ENCODE measurements around the gene PKDREJ. TPM values are rescaled to one million over a fixed set of nuclear protein-coding genes. Genes with fewer than 3 reads are reported as not detected.

Gene PKDREJ
- total RNA-seq, 1 experiment from 2014 or later: not detected

- H3K79me2 ChIP-seq (ENCODE audit: low read depth): no peaks in the 10 kb centered on the region
- POLR2A ChIA-PET (ENCODE audit: unreplicated experiment): no interaction called here
- CTCF ChIA-PET: no interaction called here
- 0 out of 2 replicates have a peak, but pooled peaks cover 6% of the 10 kb centered on the region for H3K36me3 ChIP-seq (ENCODE audit: low read depth)
- no peak for DNase-seq
- H3K4me2 ChIP-seq: no peak overlapping the region
- no peak overlapping the region for H3K27ac ChIP-seq
- peaks cover 7% of the 10 kb centered on the region; the same call in 1 of the 2 replicates for H3F3A ChIP-seq (ENCODE audit: insufficient read depth, low read depth)
- no peaks in the 10 kb centered on the region for H4K20me1 ChIP-seq (ENCODE audit: insufficient read depth)
- no peaks in the 10 kb centered on the region for H3K9me2 ChIP-seq (ENCODE audit: insufficient read depth)
- intact Hi-C loops (cut with micrococcal nuclease; ENCODE audit: unreplicated experiment): no loop called here
- H2AFZ ChIP-seq: no peak overlapping the region
- no peak for TF ChIP-seq EZH2 (IDR thresholded peaks at IDR 0.05; ENCODE audit: low read depth)
- TF ChIP-seq CTCF (conservative IDR thresholded peaks at IDR 0.05): no peak
- H3K4me3 ChIP-seq: no peak overlapping the region
- no peaks in the 10 kb centered on the region for H3K27me3 ChIP-seq (ENCODE audit: insufficient read depth, low read depth)
- no peaks in the 10 kb centered on the region for H3K9me3 ChIP-seq (ENCODE audit: insufficient read depth, low read depth)
- no TSS peak for BruUV-seq (replicated peaks)
- no peaks in the 10 kb centered on the region for H3K4me1 ChIP-seq (replicated peaks; ENCODE audit: insufficient read depth)
These were observed 38.9 kb downstream of the PKDREJ start for GRCh38 chr22:46224044-46224897.

- no peaks in the 10 kb centered on the region for H3K79me2 ChIP-seq (ENCODE audit: low read depth)
- intact Hi-C loops (cut with micrococcal nuclease; ENCODE audit: unreplicated experiment): no loop called here
- H3K9me2 ChIP-seq (ENCODE audit: insufficient read depth): no peaks in the 10 kb centered on the region
- H3K27me3 ChIP-seq (ENCODE audit: insufficient read depth, low read depth): no peaks in the 10 kb centered on the region
- ChIA-PET POLR2A (ENCODE audit: unreplicated experiment) (no interaction called here), CTCF (no interaction called here)
- H3K4me1 ChIP-seq (replicated peaks; ENCODE audit: insufficient read depth): no peaks in the 10 kb centered on the region
- no peak overlapping the region for H3K4me3 ChIP-seq
- no peak for DNase-seq
- no peak overlapping the region for H3K27ac ChIP-seq
- H4K20me1 ChIP-seq (ENCODE audit: insufficient read depth): no peaks in the 10 kb centered on the region
- no peak overlapping the region for H2AFZ ChIP-seq
- BruUV-seq (replicated peaks): no TSS peak
- H3F3A ChIP-seq (ENCODE audit: insufficient read depth, low read depth): peaks cover 7% of the 10 kb centered on the region; the same call in 1 of the 2 replicates
- H3K4me2 ChIP-seq: no peak overlapping the region
- H3K9me3 ChIP-seq (ENCODE audit: insufficient read depth, low read depth): no peaks in the 10 kb centered on the region
- 0 out of 2 replicates have a peak, but pooled peaks cover 6% of the 10 kb centered on the region for H3K36me3 ChIP-seq (ENCODE audit: low read depth)
- TF ChIP-seq EZH2 (IDR thresholded peaks at IDR 0.05; ENCODE audit: low read depth): no peak
- no peak for TF ChIP-seq CTCF (conservative IDR thresholded peaks at IDR 0.05)
These were observed 42.2 kb downstream of the PKDREJ start for GRCh38 chr22:46220921-46221320.

- no peak overlapping the region for H3K4me3 ChIP-seq
- no peak overlapping the region for H2AFZ ChIP-seq
These were observed 43.5 kb downstream of the PKDREJ start for GRCh38 chr22:46219636-46220035.

More at GRCh38 chr22:46219636-46220035, 43.5 kb downstream of the PKDREJ start:
- H4K20me1 ChIP-seq (ENCODE audit: insufficient read depth): no peaks in the 10 kb centered on the region
- intact Hi-C loops (cut with micrococcal nuclease; ENCODE audit: unreplicated experiment): no loop called here
- ChIA-PET POLR2A (ENCODE audit: unreplicated experiment) (no interaction called here), CTCF (no interaction called here)
- H3K9me3 ChIP-seq (ENCODE audit: insufficient read depth, low read depth): no peaks in the 10 kb centered on the region
- H3K4me2 ChIP-seq: no peak overlapping the region
- no peak overlapping the region for H3K27ac ChIP-seq
- BruUV-seq (replicated peaks): no TSS peak
- DNase-seq: no peak
- H3K9me2 ChIP-seq (ENCODE audit: insufficient read depth): no peaks in the 10 kb centered on the region
- H3K36me3 ChIP-seq (ENCODE audit: low read depth): 0 out of 2 replicates have a peak, but pooled peaks cover 6% of the 10 kb centered on the region
- H3F3A ChIP-seq (ENCODE audit: insufficient read depth, low read depth): no peaks in the 10 kb centered on the region
- TF ChIP-seq EZH2 (IDR thresholded peaks at IDR 0.05; ENCODE audit: low read depth) (no peak), CTCF (conservative IDR thresholded peaks at IDR 0.05) (no peak)
- no peaks in the 10 kb centered on the region for H3K27me3 ChIP-seq (ENCODE audit: insufficient read depth, low read depth)
- H3K4me1 ChIP-seq (replicated peaks; ENCODE audit: insufficient read depth): no peaks in the 10 kb centered on the region
- H3K79me2 ChIP-seq (ENCODE audit: low read depth): no peaks in the 10 kb centered on the region
